Activated naive CD8-positive, alpha-beta T cell treated with anti-CD3 and anti-CD28 coated beads, Interleukin-2, amount 50 U/mL, for 16 hours (primary cell): ENCODE results near the gene POGZ.
"Not testable (repeated sequence)": the region's sequence is repeated elsewhere in the genome, so short reads cannot be mapped to it uniquely, and the experiment has no call there.

Experiments
- DNase-seq: peaks from one replicate; pipeline ENCODE4 v3.0.0-alpha.2; 2020; ENCODE audit warnings: low read depth, low spot score

POGZ gene

DNA sequence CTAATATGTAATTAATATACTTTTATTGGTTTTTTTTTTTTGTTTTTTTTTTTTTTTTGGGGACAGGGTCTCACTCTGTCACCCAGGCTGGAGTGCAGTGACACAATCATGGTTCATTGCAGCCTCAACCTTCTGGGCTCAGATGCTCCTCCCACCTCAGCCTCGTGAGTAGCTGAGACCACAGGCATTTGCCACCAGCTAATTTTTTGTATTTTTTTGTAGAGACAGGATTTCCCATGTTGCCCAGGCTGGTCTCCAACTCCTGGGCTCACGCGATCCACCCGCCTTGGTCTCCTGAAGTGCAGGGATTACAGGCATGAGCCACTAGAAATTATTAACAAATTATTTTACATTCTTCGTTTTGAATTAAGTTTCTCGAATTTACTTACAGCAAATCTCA lies 16.8 kb upstream of the POGZ start:
- DNase-seq = no peak

DNA sequence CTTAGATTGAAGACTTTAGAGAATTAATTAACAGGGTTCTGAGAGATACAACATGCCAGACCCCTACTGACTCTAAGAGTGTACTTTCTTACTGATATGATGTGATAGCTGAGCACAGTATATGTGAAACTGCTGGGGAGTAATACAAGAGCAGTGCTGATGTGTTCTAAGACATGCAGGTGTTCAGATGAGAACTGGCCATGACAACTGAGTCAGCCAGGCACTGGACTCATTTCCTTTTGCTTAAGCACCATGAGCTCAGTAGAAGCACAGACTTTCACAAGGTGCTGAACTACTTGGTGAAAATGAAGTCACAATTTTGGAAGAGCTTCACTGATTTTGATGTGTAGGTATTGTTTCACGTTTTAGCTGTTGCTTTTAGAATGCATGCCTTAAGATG lies 15.9 kb upstream of the POGZ start:
- no peak for DNase-seq

DNA sequence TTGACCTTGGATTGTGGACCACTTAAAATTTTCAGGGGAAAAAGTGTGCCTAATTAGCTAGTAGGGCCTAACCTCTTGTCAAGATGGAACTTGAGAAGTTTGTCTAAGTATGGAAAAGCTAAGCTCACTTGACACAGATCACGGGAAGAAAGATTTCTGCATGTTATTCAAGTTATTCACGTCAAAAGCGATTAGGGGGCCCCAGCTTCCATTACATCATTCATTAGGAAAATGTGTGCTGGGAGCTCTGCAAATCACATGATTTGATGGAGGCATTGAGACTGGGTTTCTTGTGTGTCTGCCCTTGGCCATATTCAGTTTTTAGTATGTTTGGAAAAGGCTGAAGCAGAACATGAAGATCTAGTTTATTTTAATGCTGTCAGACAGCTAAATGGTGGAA lies 15.5 kb upstream of the POGZ start:
- no peak for DNase-seq

DNA sequence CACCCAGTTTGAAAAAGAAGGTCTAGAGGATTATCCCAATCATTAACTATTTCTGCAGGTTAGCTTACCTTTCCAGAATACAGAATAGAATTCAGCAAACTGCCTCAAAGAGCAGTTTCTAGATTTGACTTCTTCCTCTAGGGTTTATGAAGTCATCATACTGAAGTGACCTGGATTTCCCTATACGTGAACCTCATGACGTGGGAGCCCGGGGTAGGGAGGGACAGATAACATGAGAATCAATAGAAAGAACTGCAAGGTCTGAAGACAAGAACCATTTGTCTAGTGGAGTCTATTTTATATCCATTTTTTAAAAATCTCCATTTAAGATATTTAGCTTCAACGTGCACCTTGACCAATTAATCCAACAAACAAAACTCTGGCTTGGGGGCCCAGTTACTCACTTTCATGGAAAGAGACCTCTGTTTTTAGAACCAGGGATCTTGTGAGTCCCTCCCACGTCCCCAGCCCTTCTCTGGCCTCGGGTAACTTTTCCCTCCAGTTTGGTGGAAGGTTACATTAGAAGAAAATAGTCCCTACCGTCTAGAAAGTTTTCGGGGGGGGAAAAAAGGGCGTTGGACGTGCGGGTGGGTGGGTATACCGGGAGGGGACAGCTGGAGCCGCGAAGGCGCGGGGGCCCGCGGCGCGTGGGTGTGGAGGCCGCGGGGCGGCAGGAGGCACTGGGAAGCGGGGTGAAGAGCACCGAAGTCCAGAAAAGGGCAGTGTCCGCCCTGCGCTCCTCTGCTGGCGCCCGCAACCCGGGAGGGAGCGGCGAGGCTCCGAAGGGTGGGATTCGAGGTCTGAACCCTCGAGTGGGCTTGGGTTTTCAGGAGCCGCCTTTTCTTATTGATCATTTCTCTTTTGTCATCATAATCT lies 13.8 kb upstream of the POGZ start:
- no peak for DNase-seq

DNA sequence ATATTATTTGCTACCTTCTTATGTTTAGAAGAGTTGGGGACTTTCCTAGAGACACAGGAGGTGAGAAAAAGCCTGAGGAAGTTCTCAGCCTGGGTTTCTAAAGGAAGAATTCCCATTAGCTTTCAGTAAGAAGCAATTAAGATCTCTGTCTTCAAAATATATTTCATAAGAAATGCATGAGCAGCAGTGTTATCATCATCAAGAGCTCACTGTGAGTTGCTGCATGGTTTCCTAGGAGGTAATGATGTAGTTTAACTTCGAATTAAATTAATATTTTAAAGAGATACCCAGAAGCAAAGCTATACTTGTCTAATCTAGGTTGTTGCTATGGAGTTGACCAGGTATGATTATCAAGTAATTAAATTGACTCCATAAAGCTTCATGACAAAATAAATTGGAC lies 5.7 kb upstream of the POGZ start:
- no peak for DNase-seq

DNA sequence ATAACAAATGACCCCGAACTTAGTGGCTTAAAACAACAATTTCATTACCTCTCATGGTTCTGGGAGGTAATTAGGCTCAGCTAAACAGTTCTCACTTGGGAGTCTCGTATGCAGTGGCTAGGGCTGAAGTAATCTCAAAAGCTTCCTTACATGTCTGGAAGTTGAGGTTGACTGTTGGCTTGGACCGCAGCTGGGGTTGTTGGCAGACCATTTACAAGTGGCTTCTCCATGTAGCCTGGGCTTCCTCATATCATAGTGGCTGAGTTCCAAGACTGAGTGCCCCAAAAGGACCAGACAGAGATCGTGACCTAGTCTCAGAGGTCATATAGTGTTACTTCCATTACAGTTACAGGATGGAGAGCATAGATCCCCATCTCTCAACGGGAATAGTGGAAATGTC lies 2.4 kb upstream of the POGZ start:
- DNase-seq = no peak

DNA sequence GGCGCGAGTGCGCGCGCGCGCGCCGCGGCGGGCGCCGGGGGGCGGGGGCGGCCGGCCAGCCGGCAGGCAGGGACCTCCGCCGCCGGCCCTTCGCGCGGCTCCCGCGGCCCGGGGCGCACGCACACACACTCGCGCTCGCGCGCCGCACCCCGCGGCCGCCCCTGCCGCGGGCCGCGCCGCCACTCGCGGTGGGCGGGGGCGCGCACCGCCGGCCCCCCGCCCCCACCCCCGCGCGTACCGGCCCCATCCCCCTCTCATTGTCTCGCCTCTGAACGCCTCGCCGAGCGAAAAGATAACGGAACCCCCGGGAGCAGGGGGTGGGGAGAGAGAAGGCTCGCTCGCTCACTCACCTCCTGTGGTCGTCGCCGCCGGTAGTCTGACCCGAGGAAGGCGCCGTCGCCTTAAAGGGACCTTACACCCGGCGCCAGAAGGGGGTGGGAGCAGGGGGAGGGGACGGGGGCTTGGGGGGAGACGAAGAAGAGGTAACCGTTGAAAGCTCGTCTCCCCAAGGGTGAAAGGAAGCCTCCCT lies 428 bp downstream of the POGZ start:
- peak; percentile 34 for DNase-seq

DNA sequence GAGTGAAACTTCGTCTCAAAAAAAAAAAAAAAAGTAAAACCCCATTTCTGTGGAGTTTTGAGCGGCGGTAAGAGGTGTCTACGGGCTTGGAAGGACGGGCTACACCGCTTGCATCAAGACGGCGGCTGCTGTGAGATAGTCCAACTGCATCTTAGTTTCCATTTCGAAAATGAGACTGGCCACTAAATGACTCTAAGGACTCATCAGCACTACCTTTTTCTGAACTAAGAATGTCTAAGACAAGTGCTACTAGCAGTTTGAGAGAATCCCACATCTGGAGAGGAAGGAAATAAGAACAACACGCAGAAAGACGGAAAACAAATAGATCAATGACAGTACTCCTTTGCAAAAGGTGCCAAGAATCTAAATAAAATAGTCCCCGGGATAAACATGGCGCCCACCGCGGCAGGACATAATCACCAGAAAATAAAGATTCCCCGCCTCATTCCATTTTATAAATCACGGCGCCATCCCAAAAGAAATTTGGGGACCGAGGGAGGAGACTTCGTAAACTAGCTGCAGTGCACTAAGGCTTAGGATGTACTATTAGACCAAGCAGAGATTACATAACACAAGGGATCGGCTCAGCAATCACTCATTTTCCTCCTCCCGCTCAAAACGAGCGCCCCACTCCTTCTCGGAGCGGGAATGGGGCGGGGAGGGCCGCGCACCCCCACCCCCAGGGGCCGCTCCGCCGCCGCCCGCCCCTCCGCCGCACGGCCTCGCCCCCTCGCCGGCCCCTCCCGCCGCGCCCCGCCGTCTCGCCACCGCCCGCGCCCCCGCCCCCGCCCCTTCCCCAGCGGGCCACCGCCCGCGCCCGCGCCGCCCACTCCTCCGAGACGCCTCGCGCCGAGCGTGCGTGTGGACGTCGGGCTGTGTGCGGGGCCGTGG lies 1.1 kb downstream of the POGZ start:
- no peak for DNase-seq

DNA sequence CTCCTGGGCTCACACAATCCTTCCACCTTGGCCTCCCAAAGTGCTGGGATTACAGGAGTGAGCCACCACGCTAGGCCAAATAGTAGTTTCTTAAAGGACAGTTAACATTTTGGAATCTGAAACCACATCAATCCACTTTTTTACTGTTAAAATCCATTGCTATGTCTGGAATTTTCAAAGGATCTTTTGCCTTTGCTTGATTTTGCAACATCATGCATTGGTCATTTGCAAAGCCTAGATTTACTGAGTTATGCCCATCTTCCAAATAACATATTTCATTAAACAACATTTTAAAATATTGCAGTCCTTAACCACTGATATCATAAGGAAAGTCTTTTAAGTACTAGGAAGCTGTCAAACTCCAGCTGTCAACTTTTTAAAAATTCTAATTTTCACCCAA lies 3.3 kb downstream of the POGZ start:
- DNase-seq = no peak

DNA sequence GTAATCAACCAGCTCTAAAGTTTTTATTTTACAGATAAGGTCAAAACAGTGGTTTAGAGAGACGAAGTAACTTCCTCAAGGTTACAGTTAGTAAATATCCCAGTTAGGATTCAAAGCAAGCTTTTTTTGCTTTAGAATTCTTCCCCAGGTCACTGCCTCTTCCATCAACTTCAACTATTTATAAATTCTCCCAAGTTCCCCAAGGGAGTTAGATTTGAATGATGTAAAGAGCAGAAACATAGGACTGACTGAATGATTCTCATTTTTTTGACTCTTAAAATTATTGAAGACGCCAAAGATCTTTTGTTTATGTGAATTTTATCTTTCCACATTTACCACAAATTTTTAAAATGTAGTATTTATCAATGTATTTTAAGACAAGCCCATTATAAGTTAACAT lies 4.1 kb downstream of the POGZ start:
- no peak for DNase-seq

DNA sequence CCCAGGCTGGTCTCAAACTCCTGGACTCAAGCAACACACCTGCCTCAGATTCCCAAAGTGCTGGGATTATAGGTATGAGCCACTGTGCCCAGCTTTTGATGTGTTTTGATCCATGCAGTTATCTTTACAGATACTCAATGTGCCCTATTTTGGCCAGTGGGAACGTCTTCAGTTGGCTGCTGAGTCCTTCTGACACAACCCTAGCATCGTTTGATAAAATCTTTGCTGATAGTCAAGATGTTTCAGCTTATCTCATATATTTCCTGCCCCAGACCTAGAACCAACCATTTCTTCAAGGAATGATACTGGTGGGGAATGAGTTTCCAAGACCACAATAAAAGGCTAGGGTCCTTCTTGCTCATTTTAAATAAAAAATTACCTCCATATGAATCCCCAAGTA lies 11.6 kb downstream of the POGZ start:
- DNase-seq = no peak

DNA sequence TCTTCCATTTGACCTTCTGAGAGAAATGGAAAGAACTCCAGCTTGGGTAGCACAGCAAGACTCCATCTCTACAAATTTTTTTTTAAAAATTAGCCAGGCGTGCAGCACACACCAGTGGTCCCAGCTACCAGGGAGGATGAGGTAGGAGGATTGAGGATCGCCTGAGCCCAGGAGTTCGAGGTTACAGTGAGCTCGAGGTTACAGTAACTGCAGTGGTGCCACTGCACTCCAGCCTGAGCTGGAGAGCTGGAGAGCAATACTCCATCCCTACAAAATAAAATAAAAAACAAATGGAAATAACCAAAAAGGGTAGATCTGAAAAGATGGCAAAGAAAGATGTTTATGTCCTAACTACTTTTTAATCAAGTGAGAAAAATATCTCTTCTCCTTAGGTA lies 14.5 kb downstream of the POGZ start:
- no peak for DNase-seq

DNA sequence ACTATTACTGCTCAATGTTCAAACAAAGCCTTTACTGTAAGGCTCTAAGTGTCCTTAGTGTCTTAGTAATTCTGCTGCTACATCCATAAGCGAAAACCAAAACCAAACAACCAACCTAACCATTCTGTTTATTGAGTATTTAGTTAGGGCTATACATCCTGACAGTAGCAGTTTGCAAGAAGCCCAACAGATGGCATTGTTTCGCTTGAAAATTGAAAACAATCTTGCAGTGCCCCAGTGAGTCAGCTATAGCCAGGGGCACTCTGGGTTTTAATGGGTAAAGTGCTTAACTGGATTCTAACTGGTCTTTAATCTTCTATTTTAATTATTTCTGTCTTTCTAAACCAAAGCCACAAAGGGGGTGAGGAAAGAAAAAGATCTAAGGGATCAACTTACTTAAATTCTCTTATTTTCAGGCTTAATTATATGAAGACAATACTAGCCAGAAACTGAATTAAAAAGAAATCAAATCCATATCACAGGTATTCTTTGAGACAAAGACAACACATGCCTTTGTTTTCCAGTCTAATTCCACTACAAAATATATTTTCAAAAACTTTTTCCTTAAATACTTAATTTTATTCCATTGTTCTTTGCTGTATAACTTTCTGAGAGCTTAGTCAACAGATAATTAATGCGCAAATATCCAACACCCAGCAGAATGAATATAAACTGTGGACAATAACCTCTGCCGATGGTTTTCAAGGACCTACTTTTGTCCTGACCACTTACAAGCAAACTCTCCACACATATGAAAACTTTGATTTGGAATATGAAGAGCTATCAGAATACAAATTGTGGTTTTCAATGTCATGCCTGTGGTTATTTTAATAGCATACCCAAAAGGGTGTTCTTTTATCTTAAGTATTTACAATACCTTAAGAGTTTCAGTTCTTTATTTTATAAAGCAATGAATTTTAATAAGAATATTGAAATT lies 15.2 kb downstream of the POGZ start:
- DNase-seq = peak; percentile 29

DNA sequence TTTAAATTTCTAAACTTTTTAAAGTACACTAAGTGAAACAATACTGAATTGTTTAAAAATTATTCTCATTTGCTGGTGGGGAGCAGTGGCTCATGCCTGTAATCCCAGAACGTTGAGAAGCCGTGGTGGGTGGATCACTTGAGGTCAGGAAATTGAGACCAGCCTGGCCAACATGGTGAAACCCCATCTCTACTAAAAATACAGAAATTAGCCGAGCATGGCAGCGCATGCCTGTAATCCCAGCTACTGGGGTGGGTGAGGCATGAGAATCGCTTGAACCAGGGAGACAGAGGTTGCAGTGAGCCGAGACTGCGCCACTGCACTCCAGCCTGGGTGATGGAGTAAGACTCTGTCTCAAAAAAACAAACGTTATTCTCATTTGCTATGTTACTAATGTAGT lies 21.9 kb downstream of the POGZ start:
- not testable (repeated sequence) for DNase-seq

DNA sequence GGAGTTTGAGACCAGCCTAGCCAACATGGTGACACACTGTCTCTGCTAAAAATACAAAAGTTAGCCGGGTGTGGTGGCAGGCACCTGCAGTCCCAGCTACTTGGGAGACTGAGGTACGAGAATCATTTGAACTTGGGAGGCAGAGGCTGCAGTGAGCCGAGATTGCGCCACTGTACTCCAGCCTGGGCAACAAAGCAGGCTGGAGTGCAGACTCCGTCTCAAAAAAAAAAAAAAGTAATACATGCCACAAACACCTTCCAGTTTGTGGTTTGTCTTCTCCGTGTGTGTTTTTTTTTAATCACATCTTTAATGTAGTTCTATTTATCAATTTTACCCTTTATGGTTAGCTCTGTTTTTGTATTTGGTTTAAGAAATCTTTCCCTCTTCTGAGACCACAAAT lies 22.3 kb downstream of the POGZ start:
- DNase-seq = no peak

DNA sequence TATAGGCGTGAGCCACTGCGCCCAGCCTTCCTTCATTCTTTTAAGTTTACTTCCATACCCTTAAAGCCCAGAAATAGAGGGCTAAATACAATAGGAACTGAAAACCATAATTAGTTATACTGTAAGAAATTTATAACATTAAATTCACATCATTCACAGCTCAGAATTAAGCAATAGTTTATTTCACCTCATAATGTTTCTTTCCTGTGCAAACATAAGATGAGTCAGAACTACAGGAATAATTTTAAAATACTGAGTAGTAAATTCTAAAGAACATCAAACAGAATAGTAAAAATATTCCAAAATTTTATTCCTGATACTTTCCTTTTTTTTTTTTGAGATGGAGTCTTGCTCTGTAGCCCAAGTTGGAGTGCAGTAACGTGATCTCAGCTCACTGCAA lies 24.1 kb downstream of the POGZ start:
- no peak for DNase-seq

DNA sequence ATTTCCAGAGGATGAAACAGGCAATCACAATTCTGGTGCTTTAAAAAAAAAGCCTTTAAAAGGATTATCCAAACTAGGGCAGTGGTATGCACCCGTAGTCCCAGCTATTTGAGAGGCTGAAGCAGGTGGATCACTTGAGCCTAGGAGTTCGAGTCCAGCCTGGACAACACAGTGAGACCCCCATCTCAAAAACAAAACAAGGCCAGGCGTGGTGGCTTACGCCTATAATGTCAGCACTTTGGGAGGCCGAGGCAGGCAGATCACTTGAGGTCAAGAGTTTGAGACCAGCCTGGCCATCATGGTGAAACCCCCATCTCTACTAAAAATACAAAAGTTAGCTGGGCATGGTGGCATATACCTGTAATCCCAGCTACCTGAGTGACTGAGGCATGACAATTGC lies 25.5 kb downstream of the POGZ start:
- not testable (repeated sequence) for DNase-seq

DNA sequence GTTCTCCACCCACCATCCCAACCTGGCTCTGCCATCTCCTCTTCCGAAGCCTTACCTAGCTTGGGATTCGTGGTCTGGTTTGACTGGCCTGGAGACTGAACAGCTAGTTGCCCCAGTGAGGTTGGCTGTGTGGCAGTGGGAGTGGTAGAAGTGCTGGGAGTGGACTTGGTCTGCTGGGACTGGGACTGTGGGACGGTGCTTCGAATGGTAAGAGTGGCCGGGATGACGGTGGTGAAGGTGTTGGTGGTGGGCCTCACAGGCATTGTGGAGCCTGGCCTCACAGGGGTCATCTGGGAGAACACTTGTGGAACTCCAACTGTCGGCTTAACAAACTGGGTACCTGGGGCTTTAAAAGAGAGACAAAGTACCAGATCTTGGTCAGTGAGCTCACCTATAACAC lies 31.2 kb downstream of the POGZ start:
- no peak for DNase-seq

DNA sequence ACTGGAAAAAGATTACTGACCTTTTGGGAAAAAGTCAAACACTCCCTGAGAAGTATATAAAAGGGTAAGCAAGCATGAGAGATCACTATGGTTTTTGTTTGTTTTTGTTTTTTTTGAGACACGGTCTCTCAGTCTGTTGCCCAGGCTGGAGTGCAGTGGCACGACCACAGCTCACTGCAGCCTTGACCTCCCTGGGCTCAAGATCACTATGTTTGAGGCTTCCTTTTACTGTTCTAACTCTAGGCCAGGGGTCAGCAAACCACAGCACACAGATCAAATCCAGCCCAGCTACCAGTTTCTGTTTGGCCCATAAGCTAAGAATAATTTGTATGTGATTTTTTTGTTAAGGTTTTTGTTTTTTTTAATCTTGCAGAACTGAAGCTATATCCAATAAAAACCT lies 34.2 kb downstream of the POGZ start:
- DNase-seq = no peak

DNA sequence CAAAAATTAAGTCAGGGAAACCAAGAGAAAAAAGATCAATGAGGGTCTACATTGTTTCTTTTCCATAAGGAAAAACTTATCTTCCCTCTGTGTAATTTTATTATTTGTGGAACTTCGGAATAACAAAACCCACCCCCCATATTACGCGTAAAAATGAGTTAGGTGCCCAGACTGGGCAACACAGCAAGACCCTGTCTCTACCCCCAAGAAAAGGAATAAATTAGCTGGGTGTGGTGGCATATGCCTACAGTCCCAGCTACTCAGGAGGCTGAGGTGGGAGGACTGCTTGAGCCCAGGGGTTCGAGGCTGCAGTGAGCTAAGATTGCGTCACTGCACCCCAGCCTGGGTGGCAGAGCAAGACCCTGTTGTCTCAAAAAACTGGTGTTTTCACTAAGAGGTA lies 39.5 kb downstream of the POGZ start:
- DNase-seq = no peak

DNA sequence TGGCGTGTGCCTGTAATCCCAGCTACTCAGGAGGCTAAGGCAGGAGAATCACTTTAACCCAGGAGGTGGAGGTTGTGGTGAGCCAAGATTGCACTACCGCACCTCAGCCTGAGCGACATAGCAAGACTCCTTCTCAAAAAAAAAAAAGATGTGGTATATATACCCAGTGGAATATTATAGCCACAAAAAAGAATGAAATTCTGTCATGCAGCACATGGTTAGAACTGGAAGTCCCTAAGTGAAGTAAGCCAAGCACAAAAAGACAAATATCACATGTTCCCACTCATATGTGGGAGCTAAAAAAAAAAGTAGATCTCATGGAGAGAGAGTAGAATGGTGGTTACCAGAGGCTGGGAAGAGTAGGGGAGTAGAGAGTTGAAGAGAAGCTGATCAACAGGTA lies 41.2 kb downstream of the POGZ start:
- DNase-seq = no peak

DNA sequence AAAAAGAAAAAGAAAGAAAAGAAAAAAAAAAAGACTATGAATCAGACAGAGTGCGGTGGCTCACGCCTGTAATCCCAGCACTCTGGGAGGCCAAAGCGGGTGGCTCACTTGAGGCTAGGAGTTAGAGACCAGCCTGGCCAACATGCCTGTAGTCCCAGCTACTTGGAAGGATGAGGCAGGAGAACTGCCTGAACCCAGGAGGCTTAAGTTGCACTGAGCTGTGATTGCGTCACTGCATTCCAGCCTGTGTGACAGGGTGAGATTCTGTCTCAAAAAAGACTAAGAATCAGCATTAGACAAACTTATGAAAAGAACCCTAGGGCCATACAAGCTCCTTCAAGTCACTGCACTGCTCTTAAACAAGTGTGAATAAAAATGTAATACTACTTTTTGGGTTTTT lies 43.1 kb downstream of the POGZ start:
- no peak for DNase-seq
